H1 (cell line): Measurements from ENCODE around the gene BRIP1. TPM values are rescaled to one million over a fixed set of nuclear protein-coding genes. Genes with fewer than 3 reads are reported as not detected.

Experiments used
- CBX8 ChIP-seq: fragments of 300-800, 300-1000 bp; sonication (generic); IDR thresholded peaks from 2 replicates; pipeline ENCODE4 v1.7.1; 2016; ENCODE audit warnings: low read depth, low read length, borderline replicate concordance
- CEBPB ChIP-seq: IDR thresholded peaks from 2 replicates; pipeline ENCODE4 v1.6.1; 2012; ENCODE audit warnings: low read depth, low read length
- CHD2 ChIP-seq: IDR thresholded peaks from 2 replicates; pipeline ENCODE4 v1.6.1; 2012; ENCODE audit warnings: low read length, improper control_type of control experiment
- KDM4A ChIP-seq: IDR thresholded peaks from one replicate; pipeline ENCODE4 v1.7.1; 2012; ENCODE audit warnings: low read depth, mild to moderate bottlenecking, moderate library complexity, low read length, inconsistent platforms; ENCODE audit not compliant: severe bottlenecking
- KDM5A ChIP-seq: fragments of 200-600 bp; IDR thresholded peaks from 2 replicates; pipeline ENCODE4 v1.7.1; 2012; ENCODE audit warnings: mild to moderate bottlenecking, low read length, inconsistent platforms, mixed read lengths
- SP4 ChIP-seq: IDR thresholded peaks from 2 replicates; pipeline ENCODE4 v1.6.1; 2012; ENCODE audit warnings: low read length, inconsistent platforms
- polyA plus RNA-seq, 7 experiments: library from polyadenylated mRNA; depleted of rRNA in 3 of 7; stranded (reverse) in 5 of 7; unstranded in 2 of 7; fragments of >200 nt in 5 of 7; fragments of 200-250 nt in 2 of 7; gene quantifications; 1 replicate in 5 of 7; 2 replicates in 1 of 7; 4 replicates in 1 of 7; pipeline versions ENCODE4 v1.2.1 to v1.2.3, GENCODE V29; 2011 to 2013; ENCODE audit warnings: missing spikeins in 2 of 7, mixed read lengths in 2 of 7
- total RNA-seq: library from RNA; stranded (reverse); fragmentation: NEBNext Ultra II Directional; extraction: Animal tissue kit (Norgen Biotek cat#: 25700); gene quantifications from 2 replicates; pipeline ENCODE4 v1.2.1, GENCODE V29; 2021
- TF ChIP-seq, protein P1 (sequence below), 3 experiments: IDR thresholded peaks; 1 replicate in 2 of 3; 2 replicates in 1 of 3; pipeline versions ENCODE4 v1.5.1 to v1.6.1; 2011; ENCODE audit warnings: low read length in 3 of 3, mild to moderate bottlenecking in 3 of 3, inconsistent platforms in 2 of 3, low read depth in 1 of 3, moderate library complexity in 1 of 3; ENCODE audit not compliant: insufficient read depth in 1 of 3; ENCODE audit errors: control extremely low read depth in 1 of 3

BRIP1 gene
- total and polyA plus RNA-seq, 2 of the 8 experiments (the other 6 are each of a cell fraction or from before 2014, with no cell fraction given) = 5.8 to 19.2 TPM

DNA sequence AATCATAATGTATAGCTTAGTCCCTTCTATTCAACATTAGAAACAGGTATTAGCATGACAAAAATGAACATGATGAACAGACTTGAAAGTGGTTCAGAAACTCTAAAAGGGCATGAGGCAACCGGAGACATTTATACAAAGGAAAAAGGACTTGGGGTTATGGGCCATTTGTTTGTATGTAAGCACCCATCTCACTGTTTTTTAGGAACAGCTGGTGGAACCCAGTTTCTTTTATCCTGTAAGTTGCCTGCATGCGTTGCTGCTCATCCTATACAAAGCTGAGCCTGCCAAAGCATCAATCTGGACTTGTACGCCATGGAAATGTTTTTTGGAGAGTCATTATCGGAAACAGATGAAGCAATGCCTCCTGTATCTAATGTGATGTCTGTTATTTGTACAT lies 200.0 kb downstream of the BRIP1 start (continued):
- TF ChIP-seq, protein P1, sequence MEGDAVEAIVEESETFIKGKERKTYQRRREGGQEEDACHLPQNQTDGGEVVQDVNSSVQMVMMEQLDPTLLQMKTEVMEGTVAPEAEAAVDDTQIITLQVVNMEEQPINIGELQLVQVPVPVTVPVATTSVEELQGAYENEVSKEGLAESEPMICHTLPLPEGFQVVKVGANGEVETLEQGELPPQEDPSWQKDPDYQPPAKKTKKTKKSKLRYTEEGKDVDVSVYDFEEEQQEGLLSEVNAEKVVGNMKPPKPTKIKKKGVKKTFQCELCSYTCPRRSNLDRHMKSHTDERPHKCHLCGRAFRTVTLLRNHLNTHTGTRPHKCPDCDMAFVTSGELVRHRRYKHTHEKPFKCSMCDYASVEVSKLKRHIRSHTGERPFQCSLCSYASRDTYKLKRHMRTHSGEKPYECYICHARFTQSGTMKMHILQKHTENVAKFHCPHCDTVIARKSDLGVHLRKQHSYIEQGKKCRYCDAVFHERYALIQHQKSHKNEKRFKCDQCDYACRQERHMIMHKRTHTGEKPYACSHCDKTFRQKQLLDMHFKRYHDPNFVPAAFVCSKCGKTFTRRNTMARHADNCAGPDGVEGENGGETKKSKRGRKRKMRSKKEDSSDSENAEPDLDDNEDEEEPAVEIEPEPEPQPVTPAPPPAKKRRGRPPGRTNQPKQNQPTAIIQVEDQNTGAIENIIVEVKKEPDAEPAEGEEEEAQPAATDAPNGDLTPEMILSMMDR (IDR thresholded peaks at IDR 0.05; ENCODE audit: control extremely low read depth in 1 of 3, insufficient read depth in 1 of 3, low read depth in 1 of 3, low read length in 3 of 3) = no peak
- TF ChIP-seq CHD2 = no peak
- TF ChIP-seq CEBPB = no peak
- no peak for TF ChIP-seq CBX8
- TF ChIP-seq KDM5A = no peak
- no peak for TF ChIP-seq KDM4A
- no peak for TF ChIP-seq SP4
